ENCODE measurements around the gene KIAA0232.

- no peak for TF ChIP-seq POLR2AphosphoS5 (IDR thresholded peaks at IDR 0.05)
- no peak for TF ChIP-seq CTCF (IDR thresholded peaks at IDR 0.05)
Measured at GRCh38 chr4:6747294-6748051, 35.1 kb upstream of the KIAA0232 start.

Measured in gastroesophageal sphincter (tissue), 3 donors.